ENCODE results near the gene LZTR1. TPM values are rescaled to one million over a fixed set of nuclear protein-coding genes. Genes with fewer than 3 reads are reported as not detected.

The LZTR1 gene
- total RNA-seq, 4 donors from 2014 or later = 37.1 to 67.2 (median 55.7) TPM

- Histone ChIP-seq H3K27ac (peak overlapping the region; percentile 71 to 84 (median 76)), H3K9me3 (no peaks in the 10 kb centered on the region), H3K27me3 (no peaks in the 10 kb centered on the region), H3K36me3 (peaks cover 0 to 6% of the 10 kb centered on the region in 2 donors), H3K4me3 (replicated peaks in 1 of 3) (peak overlapping the region; percentile 81 to 94 (median 83)), H3K4me1 (peaks cover 21 to 25% of the 10 kb centered on the region in 2 donors)
- DNase-seq = no peak
- TF ChIP-seq POLR2A (IDR thresholded peaks at IDR 0.05) (no peak), CTCF (IDR thresholded peaks at IDR 0.05) (no peak)
- intact Hi-C loops (cut with DNase I) = no loop called here
- WGBS, 2 donors = 67 to 77% methylated on average over 10 of the region's 10 CpGs
Observed at GRCh38 chr22:20980938-20981722, 967 bp upstream of the LZTR1 start.

GRCh38 chr22:20982563-20982882, 426 bp downstream of the LZTR1 start:
- H3K9me3 ChIP-seq = no peaks in the 10 kb centered on the region
- H3K36me3 ChIP-seq = peaks cover 3 to 12% of the 10 kb centered on the region in 2 donors
- no peaks in the 10 kb centered on the region for H3K27me3 ChIP-seq
- intact Hi-C loops (cut with DNase I) = no loop called here
- H3K27ac ChIP-seq = peak overlapping the region in 2 of 3 donors; percentile 76 to 84
- WGBS, 2 donors = 1 to 2% methylated on average over 7 to 11 of the region's 12 CpGs
- TF ChIP-seq POLR2A (IDR thresholded peaks at IDR 0.05) (no peak), CTCF (IDR thresholded peaks at IDR 0.05) (no peak)
- peaks cover 21 to 25% of the 10 kb centered on the region in 2 donors for H3K4me1 ChIP-seq
- DNase-seq = no peak
- peak overlapping the region; percentile 81 to 94 (median 83) for H3K4me3 ChIP-seq (replicated peaks in 1 of 3)

- Histone ChIP-seq H3K27me3 (no peaks in the 10 kb centered on the region), H3K4me3 (replicated peaks in 1 of 3) (peak overlapping the region in 1 of 3 donors; percentile 81), H3K27ac (peak overlapping the region in 1 of 3 donors; percentile 84), H3K36me3 (peaks cover 4 to 14% of the 10 kb centered on the region in 2 donors), H3K4me1 (peaks cover 21 to 25% of the 10 kb centered on the region in 2 donors), H3K9me3 (no peaks in the 10 kb centered on the region)
- 76 to 89% methylated on average over 5 of the region's 5 CpGs for WGBS, 2 donors
- no peak for TF ChIP-seq POLR2A (IDR thresholded peaks at IDR 0.05)
- no peak for DNase-seq
- intact Hi-C loops (cut with DNase I) = no loop called here
Observed at GRCh38 chr22:20983081-20983771, 1.1 kb downstream of the LZTR1 start.

GRCh38 chr22:20985720-20986119, 3.6 kb downstream of the LZTR1 start:
- intact Hi-C loops (cut with DNase I) = no loop called here
- Histone ChIP-seq H3K27ac (no peak overlapping the region), H3K9me3 (no peaks in the 10 kb centered on the region), H3K27me3 (no peaks in the 10 kb centered on the region), H3K36me3 (peaks cover 4 to 14% of the 10 kb centered on the region in 2 donors), H3K4me3 (replicated peaks in 1 of 3) (no peak overlapping the region), H3K4me1 (peaks cover 13 to 17% of the 10 kb centered on the region in 2 donors)
- TF ChIP-seq CTCF (IDR thresholded peaks at IDR 0.05) (no peak), POLR2A (IDR thresholded peaks at IDR 0.05) (no peak)
- no peak for DNase-seq
- 93 to 97% methylated on average over 3 to 7 of the region's 7 CpGs for WGBS, 2 donors

GRCh38 chr22:20986365-20986764, 4.3 kb downstream of the LZTR1 start:
- H3K27ac ChIP-seq = no peak overlapping the region
- H3K4me1 ChIP-seq = peaks cover 9 to 11% of the 10 kb centered on the region in 2 donors
- DNase-seq = no peak
- intact Hi-C loops (cut with DNase I) = no loop called here
- H3K36me3 ChIP-seq = peaks cover 6 to 14% of the 10 kb centered on the region in 2 donors
- WGBS, 2 donors = 94 to 96% methylated on average over 1 of the region's 1 CpG
- no peaks in the 10 kb centered on the region for H3K9me3 ChIP-seq
- TF ChIP-seq CTCF (IDR thresholded peaks at IDR 0.05) (no peak), POLR2A (IDR thresholded peaks at IDR 0.05) (no peak)
- H3K27me3 ChIP-seq = no peaks in the 10 kb centered on the region
- H3K4me3 ChIP-seq (replicated peaks in 1 of 3) = no peak overlapping the region
